K562 (cell line): ENCODE data around the gene TMEM63C. TPM values are rescaled to one million over a fixed set of nuclear protein-coding genes. Genes with fewer than 3 reads are reported as not detected.
A peak's percentile ranks its signal among the peaks of the same experiment; 100 is the strongest.

ENCODE experiments used
- BRF1 ChIP-seq: IDR thresholded peaks from 3 replicates; pipeline ENCODE4 v1.6.1; 2011; ENCODE audit warnings: borderline replicate concordance, mild to moderate bottlenecking; ENCODE audit not compliant: insufficient read length; ENCODE audit errors: extremely low read depth
- CEBPB ChIP-seq: fragments of 450-650 bp; IDR thresholded peaks from 2 replicates; pipeline ENCODE4 v1.6.1; 2016; ENCODE audit warnings: missing genetic modification characterization, missing compliant biosample characterization
- CHCHD3 ChIP-seq: fragments of 250-450 bp; sonication (Bioruptor Pico); IDR thresholded peaks from 2 replicates; pipeline ENCODE4 v2.1.2; 2022; ENCODE audit warnings: mild to moderate bottlenecking
- DDX20 ChIP-seq: fragments of 450-650 bp; IDR thresholded peaks from 2 replicates; pipeline ENCODE4 v1.6.1; 2016; ENCODE audit warnings: missing genetic modification characterization, low read depth, mild to moderate bottlenecking, missing compliant biosample characterization, moderate library complexity
- ETS2 ChIP-seq: IDR thresholded peaks from 2 replicates; pipeline ENCODE4 v1.6.1; 2016; ENCODE audit warnings: borderline replicate concordance, missing genetic modification characterization, mild to moderate bottlenecking, moderate library complexity, missing compliant biosample characterization; ENCODE audit not compliant: poor library complexity, severe bottlenecking
- FOXA3 ChIP-seq, 2 experiments: fragments of 450-650 bp in 1 of 2; sonication (generic) in 1 of 2; formaldehyde crosslinking; IDR thresholded peaks in 1 of 2; conservative IDR thresholded peaks in 1 of 2; 2 replicates each; pipeline versions ENCODE4 v1.4.0 to v1.8.0; 2020 to 2022; ENCODE audit warnings: mild to moderate bottlenecking in 2 of 2, missing genetic modification reagents in 1 of 2
- FOXJ2 ChIP-seq: fragments of 200-800 bp; sonication (Bioruptor generic); IDR thresholded peaks from 2 replicates; pipeline ENCODE4 v1.6.1; 2016; ENCODE audit warnings: missing genetic modification characterization, missing compliant biosample characterization
- MECOM ChIP-seq: fragments of 250-450 bp; sonication (Bioruptor Pico); IDR thresholded peaks from 2 replicates; pipeline ENCODE4 v1.8.0; 2022; ENCODE audit warnings: inconsistent platforms
- NCOR1 ChIP-seq: fragments of 450-650 bp; IDR thresholded peaks from 2 replicates; pipeline ENCODE4 v1.6.1; 2016; ENCODE audit warnings: mild to moderate bottlenecking, moderate library complexity
- NR2C2 ChIP-seq, 2 experiments: fragments of 200-800 bp in 1 of 2; sonication (Bioruptor generic) in 1 of 2; sonication (generic) in 1 of 2; formaldehyde crosslinking in 1 of 2; IDR thresholded peaks; 2 replicates each; pipeline versions ENCODE4 v1.6.1 to v1.8.0; 2016 to 2022; ENCODE audit warnings: mild to moderate bottlenecking in 1 of 2, missing compliant biosample characterization in 1 of 2, missing genetic modification characterization in 1 of 2, missing genetic modification reagents in 1 of 2
- NRF1 ChIP-seq, 2 experiments: fragments of 450-650 bp; IDR thresholded peaks in 1 of 2; conservative IDR thresholded peaks in 1 of 2; 2 replicates each; pipeline ENCODE4 v1.6.1; 2014; ENCODE audit warnings: mild to moderate bottlenecking in 2 of 2
- POLR3G ChIP-seq: IDR thresholded peaks from 2 replicates; pipeline ENCODE4 v1.6.1; 2011; ENCODE audit not compliant: insufficient read length, insufficient replicate concordance; ENCODE audit errors: extremely low read depth
- SP2 ChIP-seq: IDR thresholded peaks from 2 replicates; pipeline ENCODE4 v1.6.1; 2011; ENCODE audit warnings: mild to moderate bottlenecking, low read depth, low read length, moderate library complexity; ENCODE audit not compliant: poor library complexity, severe bottlenecking; ENCODE audit errors: extremely low read depth
- SREBF2 ChIP-seq: sonication (generic); formaldehyde crosslinking; IDR thresholded peaks from 2 replicates; pipeline ENCODE4 v1.4.0; 2020; ENCODE audit warnings: mild to moderate bottlenecking, missing genetic modification reagents
- YBX1 ChIP-seq: fragments of 450-650 bp; IDR thresholded peaks from 2 replicates; pipeline ENCODE4 v1.7.1; 2016; ENCODE audit warnings: mild to moderate bottlenecking
- ZBTB17 ChIP-seq: fragments of 450-650 bp; formaldehyde crosslinking; IDR thresholded peaks from 2 replicates; pipeline ENCODE4 v1.4.0; 2020; ENCODE audit warnings: mild to moderate bottlenecking
- ZC3H4 ChIP-seq: sonication (generic); formaldehyde crosslinking; IDR thresholded peaks from 2 replicates; pipeline ENCODE4 v1.9.0; 2021; ENCODE audit warnings: missing genetic modification reagents, borderline replicate concordance
- ZNF124 ChIP-seq: sonication (generic); formaldehyde crosslinking; IDR thresholded peaks from 2 replicates; pipeline ENCODE4 v1.8.1; 2022; ENCODE audit warnings: missing genetic modification reagents
- ZNF174 ChIP-seq: fragments of 250-450 bp; sonication (Bioruptor Pico); IDR thresholded peaks from 2 replicates; pipeline ENCODE4 v1.4.0; 2020; ENCODE audit warnings: mild to moderate bottlenecking
- ZNF316 ChIP-seq: fragments of 450-650 bp; IDR thresholded peaks from 2 replicates; pipeline ENCODE4 v1.6.1; 2016
- ZNF830 ChIP-seq: fragments of 250-450 bp; sonication (Bioruptor Pico); IDR thresholded peaks from 2 replicates; pipeline ENCODE4 v1.5.0; 2021; ENCODE audit warnings: mild to moderate bottlenecking
- polyA plus RNA-seq, 8 experiments: library from polyadenylated mRNA; depleted of rRNA in 4 of 8; stranded (reverse) in 5 of 8; unstranded in 3 of 8; fragments of >200 nt; fragmentation: Nextera tagmentation in 2 of 8; fragmentation: Illumina TruSeq in 1 of 8; extraction: Ambion mirVana in 2 of 8; extraction: Trizol in 1 of 8; gene quantifications; 2 replicates each; pipeline versions ENCODE4 v1.2.1 to v1.2.3, GENCODE V29; 2011 to 2014; ENCODE audit warnings: inconsistent platforms in 1 of 8, missing spikeins in 1 of 8
- total RNA-seq, 7 experiments: library from RNA; depleted of rRNA in 6 of 7; stranded (reverse); fragments of >200 nt in 6 of 7; fragmentation: Illumina TruSeq in 2 of 7; extraction: Trizol in 2 of 7; gene quantifications; 2 replicates each; pipeline versions ENCODE4 v1.2.1 to v1.2.3, GENCODE V29; 2011 to 2021; ENCODE audit warnings: low replicate concordance in 1 of 7
- TF ChIP-seq, protein P1 (sequence below), 2 experiments: IDR thresholded peaks in 1 of 2; conservative IDR thresholded peaks in 1 of 2; 2 replicates each; pipeline ENCODE4 v1.6.1; 2016; ENCODE audit warnings: low read depth in 2 of 2, mild to moderate bottlenecking in 1 of 2, missing compliant biosample characterization in 1 of 2, missing genetic modification characterization in 1 of 2, moderate library complexity in 1 of 2
- TF ChIP-seq, protein P2 (sequence below), 2 experiments: fragments of 450-650 bp in 1 of 2; sonication (generic) in 1 of 2; formaldehyde crosslinking in 1 of 2; IDR thresholded peaks in 1 of 2; conservative IDR thresholded peaks in 1 of 2; 2 replicates each; pipeline versions ENCODE4 v1.6.1 to v1.8.1; 2016 to 2023; ENCODE audit warnings: mild to moderate bottlenecking in 2 of 2, moderate library complexity in 2 of 2, inconsistent platforms in 1 of 2, missing genetic modification reagents in 1 of 2
- TF ChIP-seq, protein P3 (sequence below): sonication (generic); formaldehyde crosslinking; IDR thresholded peaks from 2 replicates; pipeline ENCODE4 v1.8.1; 2023; ENCODE audit warnings: mild to moderate bottlenecking, missing genetic modification reagents

The TMEM63C gene
- total and polyA plus RNA-seq, 9 of the 15 experiments (the other 6 are each of a cell fraction or from before 2014, with no cell fraction given) = 0.07 TPM; not detected in 8

DNA sequence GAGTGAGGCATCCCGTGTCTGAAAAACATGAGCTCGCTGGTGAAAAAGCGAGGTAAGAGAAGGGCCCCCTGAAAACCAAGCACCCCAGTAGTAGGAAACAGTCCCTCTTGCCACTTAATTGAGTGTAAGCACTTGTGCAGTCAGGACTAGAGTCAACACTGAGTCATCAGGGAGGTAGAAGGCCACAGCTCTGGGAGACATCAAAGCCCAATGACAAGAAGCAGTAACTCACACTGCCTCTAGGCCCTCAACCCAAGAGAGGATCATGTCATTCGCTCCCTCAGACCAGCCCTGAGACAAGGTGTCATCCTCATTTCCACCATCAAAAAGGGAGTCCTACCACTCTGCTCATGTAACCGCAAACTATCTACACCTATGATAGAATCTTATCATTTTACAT is 121.3 kb downstream of the TMEM63C start (continued):
- TF ChIP-seq, protein P1, sequence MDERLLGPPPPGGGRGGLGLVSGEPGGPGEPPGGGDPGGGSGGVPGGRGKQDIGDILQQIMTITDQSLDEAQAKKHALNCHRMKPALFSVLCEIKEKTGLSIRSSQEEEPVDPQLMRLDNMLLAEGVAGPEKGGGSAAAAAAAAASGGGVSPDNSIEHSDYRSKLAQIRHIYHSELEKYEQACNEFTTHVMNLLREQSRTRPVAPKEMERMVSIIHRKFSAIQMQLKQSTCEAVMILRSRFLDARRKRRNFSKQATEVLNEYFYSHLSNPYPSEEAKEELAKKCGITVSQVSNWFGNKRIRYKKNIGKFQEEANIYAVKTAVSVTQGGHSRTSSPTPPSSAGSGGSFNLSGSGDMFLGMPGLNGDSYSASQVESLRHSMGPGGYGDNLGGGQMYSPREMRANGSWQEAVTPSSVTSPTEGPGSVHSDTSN (CRISPR knock-in tag; IDR thresholded peaks at IDR 0.05; ENCODE audit: low read depth) = no peak
- TF ChIP-seq, protein P1 (tag; conservative IDR thresholded peaks at IDR 0.05; ENCODE audit: low read depth) = peak; percentile 41; the same call in 1 of the 2 replicates
- 0 out of 4 replicates have a peak, but pooled peaks of 1 of the 2 experiments have one; percentile 18 for TF ChIP-seq FOXA3 (CRISPR knock-in tag; conservative IDR thresholded peaks at IDR 0.05 in 1 of 2, IDR thresholded peaks at IDR 0.05 in 1 of 2)
- TF ChIP-seq NR2C2 (CRISPR knock-in tag; IDR thresholded peaks at IDR 0.05) = no peak
- TF ChIP-seq NR2C2 (tag; IDR thresholded peaks at IDR 0.05) = peak; percentile 37; the same call in 1 of the 2 replicates
- no peak for TF ChIP-seq CEBPB (tag)
- TF ChIP-seq, protein P2, sequence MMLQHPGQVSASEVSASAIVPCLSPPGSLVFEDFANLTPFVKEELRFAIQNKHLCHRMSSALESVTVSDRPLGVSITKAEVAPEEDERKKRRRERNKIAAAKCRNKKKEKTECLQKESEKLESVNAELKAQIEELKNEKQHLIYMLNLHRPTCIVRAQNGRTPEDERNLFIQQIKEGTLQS (IDR thresholded peaks at IDR 0.05) = peak; percentile 62
- TF ChIP-seq, protein P2 (CRISPR knock-in tag; conservative IDR thresholded peaks at IDR 0.05) = no peak
- no peak for TF ChIP-seq POLR3G
- TF ChIP-seq ZNF174 (CRISPR knock-in tag) = no peak
- no peak for TF ChIP-seq NCOR1
- TF ChIP-seq ZNF316 = no peak
- no peak for TF ChIP-seq CHCHD3 (CRISPR knock-in tag)
- no peak for TF ChIP-seq SP2
- no peak for TF ChIP-seq BRF1
- no peak for TF ChIP-seq NRF1 (conservative IDR thresholded peaks at IDR 0.05 in 1 of 2, IDR thresholded peaks at IDR 0.05 in 1 of 2)
- TF ChIP-seq, protein P3, sequence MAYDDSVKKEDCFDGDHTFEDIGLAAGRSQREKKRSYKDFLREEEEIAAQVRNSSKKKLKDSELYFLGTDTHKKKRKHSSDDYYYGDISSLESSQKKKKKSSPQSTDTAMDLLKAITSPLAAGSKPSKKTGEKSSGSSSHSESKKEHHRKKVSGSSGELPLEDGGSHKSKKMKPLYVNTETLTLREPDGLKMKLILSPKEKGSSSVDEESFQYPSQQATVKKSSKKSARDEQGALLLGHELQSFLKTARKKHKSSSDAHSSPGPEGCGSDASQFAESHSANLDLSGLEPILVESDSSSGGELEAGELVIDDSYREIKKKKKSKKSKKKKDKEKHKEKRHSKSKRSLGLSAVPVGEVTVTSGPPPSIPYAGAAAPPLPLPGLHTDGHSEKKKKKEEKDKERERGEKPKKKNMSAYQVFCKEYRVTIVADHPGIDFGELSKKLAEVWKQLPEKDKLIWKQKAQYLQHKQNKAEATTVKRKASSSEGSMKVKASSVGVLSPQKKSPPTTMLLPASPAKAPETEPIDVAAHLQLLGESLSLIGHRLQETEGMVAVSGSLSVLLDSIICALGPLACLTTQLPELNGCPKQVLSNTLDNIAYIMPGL (CRISPR knock-in tag) = no peak
- TF ChIP-seq ZNF830 (CRISPR knock-in tag) = no peak
- no peak for TF ChIP-seq ZC3H4 (CRISPR knock-in tag)
- no peak for TF ChIP-seq ETS2 (tag)
- no peak for TF ChIP-seq ZNF124 (CRISPR knock-in tag)
- TF ChIP-seq DDX20 (tag) = 0 out of 2 replicates have a peak, but pooled peaks have one; percentile 2
- no peak for TF ChIP-seq SREBF2
- no peak for TF ChIP-seq ZBTB17 (CRISPR knock-in tag)
- no peak for TF ChIP-seq YBX1
- TF ChIP-seq FOXJ2 = no peak
- TF ChIP-seq MECOM = no peak
